GM23338 (cell line): Measurements from ENCODE around the gene NENF.

Experiments used
- CREB1 ChIP-seq: fragments of 250-450 bp; sonication (Bioruptor Pico); IDR thresholded peaks from 2 replicates; pipeline ENCODE4 v1.5.0; 2020; ENCODE audit warnings: low read depth, mild to moderate bottlenecking, moderate library complexity
- EZH2 ChIP-seq: fragments of 200-600 bp; sonication (generic); IDR thresholded peaks from one replicate; pipeline ENCODE4 v1.8.0; 2017; ENCODE audit warnings: antibody characterized with exemption, mild to moderate bottlenecking, low read depth; ENCODE audit not compliant: unreplicated experiment
- EZH2phosphoT487 ChIP-seq: fragments of 200-600 bp; sonication (generic); IDR thresholded peaks from one replicate; pipeline ENCODE4 v1.8.1; 2018; ENCODE audit warnings: antibody characterized with exemption; ENCODE audit not compliant: unreplicated experiment
- JUNB ChIP-seq: IDR thresholded peaks from one replicate; pipeline ENCODE4 v1.6.1; 2016; ENCODE audit warnings: antibody characterized with exemption; ENCODE audit not compliant: unreplicated experiment
- NANOG ChIP-seq: IDR thresholded peaks from 2 replicates; pipeline ENCODE4 v1.6.1; 2016; ENCODE audit warnings: antibody characterized with exemption, borderline replicate concordance
- POLR2AphosphoS5 ChIP-seq: IDR thresholded peaks from 2 replicates; pipeline ENCODE4 v1.6.1; 2016; ENCODE audit warnings: antibody characterized with exemption, low read depth
- STAT1 ChIP-seq: IDR thresholded peaks from one replicate; pipeline ENCODE4 v1.6.1; 2016; ENCODE audit warnings: antibody characterized with exemption; ENCODE audit not compliant: unreplicated experiment
- ZNF114 ChIP-seq: fragments of 250-450 bp; sonication (Bioruptor Pico); IDR thresholded peaks from 2 replicates; pipeline ENCODE4 v1.5.0; 2020; ENCODE audit warnings: mild to moderate bottlenecking, moderate library complexity
- TF ChIP-seq, protein P1 (sequence below), 2 experiments: fragments of 200-600 bp in 1 of 2; sonication (generic) in 1 of 2; conservative IDR thresholded peaks; 2 replicates each; pipeline versions ENCODE4 v1.5.1 to v1.6.1; 2016 to 2017; ENCODE audit warnings: antibody characterized with exemption in 2 of 2, low read depth in 2 of 2, mild to moderate bottlenecking in 2 of 2, moderate library complexity in 1 of 2
- TF ChIP-seq, protein P2 (sequence below): IDR thresholded peaks from 2 replicates; pipeline ENCODE4 v1.6.1; 2016; ENCODE audit warnings: antibody characterized with exemption
- TF ChIP-seq, protein P3 (sequence below): IDR thresholded peaks from one replicate; pipeline ENCODE4 v1.6.1; 2018; ENCODE audit warnings: antibody characterized with exemption; ENCODE audit not compliant: unreplicated experiment

DNA sequence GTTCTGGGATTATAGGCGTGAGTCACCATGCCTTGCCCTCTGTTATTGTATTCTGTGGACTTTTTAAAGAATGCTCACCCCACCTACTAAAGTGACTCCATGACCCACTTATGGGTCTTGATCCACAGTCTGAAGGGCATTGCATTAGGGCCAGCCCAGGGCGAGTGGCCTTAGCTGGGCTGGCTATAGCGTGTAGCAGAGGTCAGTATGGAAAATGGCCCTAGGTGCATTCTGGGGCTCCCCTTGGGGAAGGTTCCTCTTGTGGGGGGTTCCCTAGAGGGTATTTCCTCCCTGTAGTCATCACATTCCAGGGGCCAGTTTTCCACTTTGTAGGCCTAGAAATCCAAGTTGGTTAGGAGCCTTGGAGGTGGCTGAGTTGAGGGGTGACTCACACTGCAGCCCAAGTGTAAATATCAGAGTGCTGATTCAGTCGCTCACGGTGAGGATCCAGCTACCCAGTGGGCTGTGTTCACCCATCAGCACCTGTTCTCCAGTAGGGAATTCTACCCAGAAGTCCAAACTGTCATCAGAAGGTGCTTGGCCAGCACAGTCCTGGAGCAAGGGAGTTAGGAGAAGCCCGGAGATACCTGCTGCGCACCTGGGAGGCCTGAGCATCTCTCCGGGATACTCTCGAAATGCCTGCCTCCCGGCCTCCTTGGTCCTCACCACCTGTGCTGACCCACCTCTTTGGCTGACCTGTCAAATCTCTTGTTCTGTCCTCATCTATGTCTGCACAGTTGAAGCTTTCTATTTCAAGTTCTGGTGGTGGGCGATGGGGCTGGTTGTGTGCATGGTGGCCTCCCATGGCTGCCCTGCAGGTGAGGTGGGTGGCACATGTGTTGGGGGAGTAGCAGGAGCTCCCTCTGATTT, 52.2 kb downstream of the NENF start:
- no peak for TF ChIP-seq EZH2
- TF ChIP-seq, protein P1, sequence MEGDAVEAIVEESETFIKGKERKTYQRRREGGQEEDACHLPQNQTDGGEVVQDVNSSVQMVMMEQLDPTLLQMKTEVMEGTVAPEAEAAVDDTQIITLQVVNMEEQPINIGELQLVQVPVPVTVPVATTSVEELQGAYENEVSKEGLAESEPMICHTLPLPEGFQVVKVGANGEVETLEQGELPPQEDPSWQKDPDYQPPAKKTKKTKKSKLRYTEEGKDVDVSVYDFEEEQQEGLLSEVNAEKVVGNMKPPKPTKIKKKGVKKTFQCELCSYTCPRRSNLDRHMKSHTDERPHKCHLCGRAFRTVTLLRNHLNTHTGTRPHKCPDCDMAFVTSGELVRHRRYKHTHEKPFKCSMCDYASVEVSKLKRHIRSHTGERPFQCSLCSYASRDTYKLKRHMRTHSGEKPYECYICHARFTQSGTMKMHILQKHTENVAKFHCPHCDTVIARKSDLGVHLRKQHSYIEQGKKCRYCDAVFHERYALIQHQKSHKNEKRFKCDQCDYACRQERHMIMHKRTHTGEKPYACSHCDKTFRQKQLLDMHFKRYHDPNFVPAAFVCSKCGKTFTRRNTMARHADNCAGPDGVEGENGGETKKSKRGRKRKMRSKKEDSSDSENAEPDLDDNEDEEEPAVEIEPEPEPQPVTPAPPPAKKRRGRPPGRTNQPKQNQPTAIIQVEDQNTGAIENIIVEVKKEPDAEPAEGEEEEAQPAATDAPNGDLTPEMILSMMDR (conservative IDR thresholded peaks at IDR 0.05; ENCODE audit: low read depth in 2 of 2), result no peak
- no peak for TF ChIP-seq POLR2AphosphoS5
- TF ChIP-seq JUNB, result no peak
- TF ChIP-seq EZH2phosphoT487, result no peak
- TF ChIP-seq, protein P2, sequence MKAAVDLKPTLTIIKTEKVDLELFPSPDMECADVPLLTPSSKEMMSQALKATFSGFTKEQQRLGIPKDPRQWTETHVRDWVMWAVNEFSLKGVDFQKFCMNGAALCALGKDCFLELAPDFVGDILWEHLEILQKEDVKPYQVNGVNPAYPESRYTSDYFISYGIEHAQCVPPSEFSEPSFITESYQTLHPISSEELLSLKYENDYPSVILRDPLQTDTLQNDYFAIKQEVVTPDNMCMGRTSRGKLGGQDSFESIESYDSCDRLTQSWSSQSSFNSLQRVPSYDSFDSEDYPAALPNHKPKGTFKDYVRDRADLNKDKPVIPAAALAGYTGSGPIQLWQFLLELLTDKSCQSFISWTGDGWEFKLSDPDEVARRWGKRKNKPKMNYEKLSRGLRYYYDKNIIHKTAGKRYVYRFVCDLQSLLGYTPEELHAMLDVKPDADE, result no peak
- no peak for TF ChIP-seq CREB1 (CRISPR knock-in tag)
- TF ChIP-seq, protein P3, sequence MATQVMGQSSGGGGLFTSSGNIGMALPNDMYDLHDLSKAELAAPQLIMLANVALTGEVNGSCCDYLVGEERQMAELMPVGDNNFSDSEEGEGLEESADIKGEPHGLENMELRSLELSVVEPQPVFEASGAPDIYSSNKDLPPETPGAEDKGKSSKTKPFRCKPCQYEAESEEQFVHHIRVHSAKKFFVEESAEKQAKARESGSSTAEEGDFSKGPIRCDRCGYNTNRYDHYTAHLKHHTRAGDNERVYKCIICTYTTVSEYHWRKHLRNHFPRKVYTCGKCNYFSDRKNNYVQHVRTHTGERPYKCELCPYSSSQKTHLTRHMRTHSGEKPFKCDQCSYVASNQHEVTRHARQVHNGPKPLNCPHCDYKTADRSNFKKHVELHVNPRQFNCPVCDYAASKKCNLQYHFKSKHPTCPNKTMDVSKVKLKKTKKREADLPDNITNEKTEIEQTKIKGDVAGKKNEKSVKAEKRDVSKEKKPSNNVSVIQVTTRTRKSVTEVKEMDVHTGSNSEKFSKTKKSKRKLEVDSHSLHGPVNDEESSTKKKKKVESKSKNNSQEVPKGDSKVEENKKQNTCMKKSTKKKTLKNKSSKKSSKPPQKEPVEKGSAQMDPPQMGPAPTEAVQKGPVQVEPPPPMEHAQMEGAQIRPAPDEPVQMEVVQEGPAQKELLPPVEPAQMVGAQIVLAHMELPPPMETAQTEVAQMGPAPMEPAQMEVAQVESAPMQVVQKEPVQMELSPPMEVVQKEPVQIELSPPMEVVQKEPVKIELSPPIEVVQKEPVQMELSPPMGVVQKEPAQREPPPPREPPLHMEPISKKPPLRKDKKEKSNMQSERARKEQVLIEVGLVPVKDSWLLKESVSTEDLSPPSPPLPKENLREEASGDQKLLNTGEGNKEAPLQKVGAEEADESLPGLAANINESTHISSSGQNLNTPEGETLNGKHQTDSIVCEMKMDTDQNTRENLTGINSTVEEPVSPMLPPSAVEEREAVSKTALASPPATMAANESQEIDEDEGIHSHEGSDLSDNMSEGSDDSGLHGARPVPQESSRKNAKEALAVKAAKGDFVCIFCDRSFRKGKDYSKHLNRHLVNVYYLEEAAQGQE, result no peak
- no peak for TF ChIP-seq STAT1
- TF ChIP-seq ZNF114 (CRISPR knock-in tag), result no peak
- TF ChIP-seq NANOG, result no peak
